H7 (cell line): ENCODE results near the gene ST14. TPM values are rescaled to one million over a fixed set of nuclear protein-coding genes. Genes with fewer than 3 reads are reported as not detected.

ENCODE experiments used
- DNase-seq: peaks from one replicate; pipeline ENCODE4 v3.0.0; 2012
- H3K27me3 ChIP-seq: 2 replicates; pipeline ENCODE4 v1.6.0; 2011; ENCODE audit warnings: mild to moderate bottlenecking, low read length; ENCODE audit not compliant: control insufficient read depth, insufficient read depth
- H3K36me3 ChIP-seq: replicated peaks from 2 replicates; pipeline ENCODE4 v1.5.1; 2011; ENCODE audit warnings: low read length; ENCODE audit not compliant: control insufficient read depth, insufficient read depth
- H3K4me3 ChIP-seq: 2 replicates; pipeline ENCODE4 v1.5.1; 2011; ENCODE audit warnings: low read depth, mild to moderate bottlenecking, control low read depth, low read length, moderate library complexity; ENCODE audit not compliant: insufficient read depth
- total RNA-seq: library from RNA; depleted of rRNA; stranded (reverse); fragments of >200 nt; shearing (Covaris generic); gene quantifications from 2 replicates; pipeline ENCODE4 v1.2.3, GENCODE V29; 2014; rRNA removed

Gene ST14
- total RNA-seq = 4.5 and 4.7 TPM in 2 replicates

DNA sequence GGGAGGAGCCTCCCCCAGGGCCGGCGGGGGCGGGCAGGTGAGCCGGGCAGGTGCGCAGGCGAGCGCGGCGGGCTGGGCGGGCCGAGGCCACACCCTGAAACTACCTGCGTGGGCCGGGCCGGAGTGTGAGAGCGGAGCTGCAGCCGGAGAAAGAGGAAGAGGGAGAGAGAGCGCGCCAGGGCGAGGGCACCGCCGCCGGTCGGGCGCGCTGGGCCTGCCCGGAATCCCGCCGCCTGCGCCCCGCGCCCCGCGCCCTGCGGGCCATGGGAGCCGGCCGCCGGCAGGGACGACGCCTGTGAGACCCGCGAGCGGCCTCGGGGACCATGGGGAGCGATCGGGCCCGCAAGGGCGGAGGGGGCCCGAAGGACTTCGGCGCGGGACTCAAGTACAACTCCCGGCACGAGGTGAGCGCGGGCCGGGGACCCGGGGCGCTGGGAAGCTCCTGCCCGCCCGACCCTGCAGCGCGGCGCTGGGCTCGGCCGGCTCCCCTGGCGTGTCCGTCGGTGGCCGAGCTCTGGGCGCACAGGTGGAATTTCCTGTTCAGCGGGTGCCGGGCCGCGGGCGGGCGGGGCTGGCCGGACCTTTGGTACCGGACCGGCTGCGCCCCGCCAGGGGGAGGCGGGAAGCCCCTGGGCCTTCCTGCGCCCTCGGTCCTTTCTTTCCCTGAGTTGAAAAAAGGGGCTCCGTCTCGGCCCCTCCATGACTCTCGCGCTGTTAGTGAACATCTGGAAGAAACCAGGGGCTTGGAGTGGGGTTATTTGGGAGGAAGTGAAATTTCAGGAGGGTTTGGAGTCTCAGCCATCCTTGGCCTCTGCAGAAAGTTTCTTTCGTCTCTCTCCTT, at the start of gene ST14:
ST14 (plus strand) TSS at position 126 of the 841 bp plus-strand sequence; CDS start at position 324, 198 bp downstream.
- DNase-seq = peak; percentile 86
- Histone ChIP-seq H3K27me3 (peaks cover 43% of the 10 kb centered on the region), H3K36me3 (no peaks in the 10 kb centered on the region), H3K4me3 (peak within 1 kb of the TSS; percentile 48)

DNA sequence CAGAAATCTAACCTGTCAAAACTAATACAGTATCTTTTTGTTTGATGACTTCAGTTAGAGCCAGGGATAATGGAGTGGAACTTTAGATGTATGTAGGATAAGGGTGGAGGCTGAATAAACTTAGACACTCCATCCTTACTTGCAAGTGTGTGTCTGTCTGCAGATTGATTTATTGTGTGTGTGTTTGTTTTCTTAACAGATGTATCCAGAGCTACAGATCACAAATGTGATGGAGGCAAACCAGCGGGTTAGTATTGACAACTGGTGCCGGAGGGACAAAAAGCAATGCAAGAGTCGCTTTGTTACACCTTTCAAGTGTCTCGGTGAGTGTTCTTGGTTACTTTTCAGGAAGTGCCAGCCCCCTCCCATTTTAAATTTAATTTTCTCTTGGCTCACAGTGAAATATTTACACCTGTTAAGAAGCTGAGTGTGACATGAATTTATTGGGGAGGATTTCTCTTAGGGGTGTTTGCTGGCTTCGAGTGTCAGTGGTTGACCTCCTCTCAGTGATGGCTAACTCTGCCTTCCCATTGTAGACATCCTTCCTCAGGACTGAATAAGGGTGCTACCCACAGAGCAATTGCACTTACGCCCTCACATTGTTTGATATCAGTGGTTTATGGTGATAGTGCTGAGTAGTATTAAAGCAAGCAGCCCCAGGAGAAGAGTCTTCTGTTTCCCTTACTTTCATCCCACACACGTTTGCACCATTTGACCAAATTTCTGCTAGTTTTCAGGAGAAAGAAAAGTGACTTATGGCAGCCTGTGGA, 49.1 kb upstream of the ST14 start:
- Histone ChIP-seq H3K4me3 (no peak overlapping the region), H3K36me3 (peaks cover 5% of the 10 kb centered on the region), H3K27me3 (no peaks in the 10 kb centered on the region)
- no peak for DNase-seq

DNA sequence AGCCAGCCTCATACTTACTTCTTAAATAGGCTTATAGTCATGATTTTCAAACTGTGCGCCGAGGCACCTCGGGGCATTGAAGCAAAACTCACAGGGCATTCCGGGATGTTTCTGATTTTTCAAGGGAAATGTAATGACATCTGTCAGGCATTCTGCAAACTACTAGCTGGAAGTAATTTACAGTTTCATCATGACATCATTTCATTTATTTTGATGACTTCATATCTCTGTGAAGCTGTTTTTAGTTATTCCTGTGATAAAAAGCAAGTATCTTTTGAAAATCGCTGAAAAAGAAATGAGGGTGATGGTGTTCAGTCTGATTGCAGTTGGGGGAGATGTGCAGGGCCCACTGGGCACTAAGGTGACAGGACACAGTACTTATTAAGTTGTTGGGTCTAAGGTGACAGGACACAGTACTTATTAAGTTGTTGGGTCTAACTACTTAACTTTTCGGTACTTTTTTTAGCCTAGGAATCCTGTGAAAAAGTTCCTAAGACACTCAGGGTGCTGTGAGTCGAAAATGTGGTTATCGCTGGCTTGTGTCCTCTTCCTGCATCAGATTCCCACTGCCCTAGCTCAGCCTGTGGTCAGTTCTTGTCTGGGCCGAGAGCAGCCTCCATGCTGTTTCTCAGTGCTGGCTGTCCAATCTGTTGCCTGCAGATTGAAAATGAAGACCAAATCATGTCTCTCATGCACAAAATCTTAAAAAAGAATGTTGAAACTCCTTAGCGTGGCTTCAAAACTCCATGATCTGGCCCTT, 47.3 kb upstream of the ST14 start:
- no peaks in the 10 kb centered on the region for H3K27me3 ChIP-seq
- H3K4me3 ChIP-seq = no peak overlapping the region
- peaks cover 5% of the 10 kb centered on the region for H3K36me3 ChIP-seq
- DNase-seq = no peak

DNA sequence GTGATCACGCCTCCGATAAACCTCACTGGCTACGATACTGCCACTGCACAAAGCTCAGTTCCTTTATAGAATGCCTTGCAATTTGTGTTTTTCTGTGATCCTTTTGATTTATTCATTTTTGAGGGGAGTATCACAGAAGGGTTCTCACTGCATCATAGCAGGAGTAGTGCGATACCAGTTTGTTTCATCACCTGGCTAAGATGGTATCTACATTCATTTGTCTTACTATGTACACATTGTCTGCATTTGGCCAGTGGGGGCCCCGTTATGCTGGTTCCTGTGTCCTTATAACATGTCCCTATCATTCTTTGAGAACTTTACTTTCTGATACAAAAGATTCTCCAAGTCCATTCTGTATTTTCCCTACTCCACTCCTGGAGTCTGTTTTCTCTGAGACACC, 45.3 kb upstream of the ST14 start:
- DNase-seq = no peak

DNA sequence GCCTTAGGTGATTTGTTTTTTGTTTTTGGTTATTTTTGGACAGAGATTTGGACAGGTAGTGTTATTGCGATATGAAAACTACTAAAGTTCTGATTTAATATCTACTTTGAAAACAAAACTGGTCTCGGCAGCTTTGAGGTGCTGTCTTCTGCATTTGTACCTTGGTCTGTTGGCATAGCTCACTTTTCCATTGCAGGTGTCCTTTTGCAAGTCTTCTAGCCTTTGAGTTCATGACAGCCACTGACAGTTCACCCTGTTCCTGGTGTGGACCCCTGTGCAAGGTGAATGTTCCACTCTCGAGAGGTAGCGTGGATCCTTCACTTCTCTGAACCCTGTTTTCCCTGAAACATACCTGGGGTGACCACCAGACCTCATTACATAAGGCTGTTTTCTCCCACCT, 44.9 kb upstream of the ST14 start:
- DNase-seq = no peak
- H3K4me3 ChIP-seq = no peak overlapping the region
- no peaks in the 10 kb centered on the region for H3K27me3 ChIP-seq
- H3K36me3 ChIP-seq = peaks cover 5% of the 10 kb centered on the region

More for the DNA sequence above, 45.3 kb upstream of the ST14 start:
- Histone ChIP-seq H3K4me3 (no peak overlapping the region), H3K27me3 (no peaks in the 10 kb centered on the region), H3K36me3 (peaks cover 5% of the 10 kb centered on the region)

DNA sequence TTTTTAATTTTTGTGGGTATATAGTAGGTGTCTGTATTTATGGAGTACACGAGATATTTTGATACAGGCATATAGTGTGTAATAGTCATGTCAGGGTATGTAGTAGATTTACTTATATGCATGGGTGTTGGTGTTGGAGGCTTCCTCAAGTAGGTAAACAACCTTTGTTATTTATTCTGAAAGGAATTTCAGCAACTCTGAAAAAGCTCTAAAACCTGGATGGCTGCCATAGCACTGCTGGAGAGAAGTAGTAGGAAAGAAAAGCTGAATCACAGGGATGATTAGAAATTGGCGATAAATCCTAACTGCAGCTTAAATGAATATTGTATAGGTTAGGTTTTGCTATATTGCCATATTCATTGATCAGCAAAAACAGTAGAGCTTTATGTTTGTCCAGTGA, 44.4 kb upstream of the ST14 start:
- H3K27me3 ChIP-seq = no peaks in the 10 kb centered on the region
- H3K36me3 ChIP-seq = peaks cover 3% of the 10 kb centered on the region
- no peak overlapping the region for H3K4me3 ChIP-seq
- DNase-seq = no peak

DNA sequence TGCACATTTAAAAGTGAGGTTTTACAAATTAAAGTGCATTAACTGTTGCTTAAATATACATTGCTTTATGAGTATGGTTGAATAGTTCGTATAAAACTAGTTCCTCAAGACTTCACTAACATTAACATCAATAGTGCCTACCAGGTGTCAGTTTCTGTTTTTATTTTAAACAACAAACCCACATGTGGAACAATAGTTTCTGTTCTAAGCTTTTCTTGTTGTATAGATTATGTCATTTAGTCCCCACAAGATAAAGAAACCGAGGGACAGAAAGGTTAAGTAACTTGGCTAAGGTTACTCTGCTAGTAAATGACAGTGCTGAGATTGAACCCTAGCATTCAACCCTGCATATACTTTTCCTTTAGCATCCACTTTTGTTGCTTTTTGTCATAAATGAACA, 41.4 kb upstream of the ST14 start:
- Histone ChIP-seq H3K36me3 (peaks cover 7% of the 10 kb centered on the region), H3K4me3 (no peak overlapping the region), H3K27me3 (no peaks in the 10 kb centered on the region)
- no peak for DNase-seq

DNA sequence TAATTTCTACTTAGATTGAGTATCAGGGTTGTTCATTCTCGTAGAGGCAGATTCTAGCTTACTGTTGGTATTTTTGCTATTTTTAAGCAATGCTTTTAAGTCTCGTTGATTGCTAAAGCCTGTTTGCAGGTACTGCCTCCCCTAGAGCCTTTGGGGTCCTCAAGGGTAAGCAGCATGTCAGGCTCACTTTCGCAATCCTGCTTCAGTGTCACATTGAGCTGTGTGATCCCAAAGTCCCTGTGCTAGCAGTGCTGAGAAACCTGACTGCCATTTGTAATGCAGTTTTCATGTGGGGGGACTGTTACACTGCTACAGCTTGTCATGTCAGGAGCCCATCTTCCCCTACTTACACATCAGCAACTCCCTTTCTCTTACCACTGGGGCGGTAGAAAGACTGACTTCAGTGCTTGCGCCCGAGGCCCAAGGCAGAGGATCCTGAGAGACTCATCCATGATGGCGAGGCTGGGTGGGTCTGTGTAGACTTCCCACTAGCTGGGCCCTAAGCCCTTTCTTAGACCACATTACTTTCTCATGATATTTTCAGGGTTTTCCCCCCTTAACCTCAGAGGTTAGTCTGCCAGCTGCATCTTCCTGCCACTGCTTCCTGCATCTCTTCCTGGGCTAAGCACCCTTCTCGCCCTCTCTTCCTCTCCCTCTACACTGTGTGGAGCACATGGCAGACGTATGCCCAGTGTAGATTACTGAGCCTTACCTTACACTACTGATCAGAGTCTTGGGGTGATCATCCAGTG, 40.8 kb upstream of the ST14 start:
- peaks cover 10% of the 10 kb centered on the region for H3K36me3 ChIP-seq
- DNase-seq = no peak
- no peaks in the 10 kb centered on the region for H3K27me3 ChIP-seq
- no peak overlapping the region for H3K4me3 ChIP-seq

DNA sequence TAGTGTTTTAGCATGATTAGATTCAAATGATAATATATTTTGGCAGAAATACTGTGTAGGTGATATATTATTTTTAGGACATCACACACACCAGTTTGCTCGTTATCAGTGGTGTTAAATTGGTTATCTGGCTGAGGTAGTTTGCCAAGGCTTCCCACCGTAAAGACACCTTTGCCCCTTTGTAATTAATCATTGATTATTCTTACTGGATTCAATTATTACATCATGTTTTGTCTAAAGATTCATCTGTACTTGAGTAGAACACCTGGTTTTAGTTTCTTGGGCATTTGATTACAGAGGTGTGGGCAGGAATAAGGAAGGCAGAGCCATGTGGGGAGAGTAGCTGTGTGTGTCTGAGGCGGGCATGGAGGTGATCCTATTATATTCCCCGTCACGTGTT, 39.5 kb upstream of the ST14 start:
- Histone ChIP-seq H3K27me3 (no peaks in the 10 kb centered on the region), H3K4me3 (no peak overlapping the region), H3K36me3 (peaks cover 12% of the 10 kb centered on the region)
- DNase-seq = no peak

DNA sequence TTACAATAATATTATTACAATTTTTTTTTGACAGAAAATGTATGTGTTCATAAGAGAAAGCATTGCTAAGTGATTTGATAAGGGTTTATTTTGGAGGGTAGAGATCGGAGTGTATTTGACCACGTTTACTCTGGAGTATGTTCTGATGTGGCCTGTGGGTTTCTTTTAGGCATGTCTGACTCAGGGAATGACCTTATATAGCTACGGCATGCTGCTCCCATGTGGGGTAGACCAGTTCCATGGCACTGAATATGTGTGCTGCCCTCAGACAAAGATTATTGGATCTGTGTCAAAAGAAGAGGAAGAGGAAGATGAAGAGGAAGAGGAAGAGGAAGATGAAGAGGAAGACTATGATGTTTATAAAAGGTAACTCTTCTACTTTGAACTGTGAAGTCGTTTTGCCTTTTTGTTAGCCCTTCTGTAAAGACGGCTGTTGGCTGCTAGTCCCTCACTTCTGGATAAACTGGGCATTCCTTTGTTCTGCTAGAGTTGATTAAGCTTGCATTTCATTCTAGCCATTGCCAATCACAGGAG, 38.1 kb upstream of the ST14 start:
- peaks cover 15% of the 10 kb centered on the region for H3K36me3 ChIP-seq

DNA sequence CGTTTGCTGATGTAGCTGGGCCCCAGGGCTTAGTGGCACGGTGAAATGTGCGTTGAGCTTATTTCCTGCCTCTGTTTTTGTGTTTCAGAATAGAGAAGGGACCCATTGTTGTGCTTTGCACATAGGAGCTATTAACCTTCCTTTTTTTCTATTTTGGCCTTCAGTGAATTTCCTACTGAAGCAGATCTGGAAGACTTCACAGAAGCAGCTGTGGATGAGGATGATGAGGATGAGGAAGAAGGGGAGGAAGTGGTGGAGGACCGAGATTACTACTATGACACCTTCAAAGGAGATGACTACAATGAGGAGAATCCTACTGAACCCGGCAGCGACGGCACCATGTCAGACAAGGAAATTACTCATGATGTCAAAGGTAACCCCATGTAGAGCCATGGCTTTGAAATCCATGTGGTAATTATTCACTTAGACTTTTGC, 37.4 kb upstream of the ST14 start:
- no peaks in the 10 kb centered on the region for H3K27me3 ChIP-seq
- DNase-seq = no peak
- H3K4me3 ChIP-seq = no peak overlapping the region
- H3K36me3 ChIP-seq = peaks cover 19% of the 10 kb centered on the region

More for the DNA sequence above, 38.1 kb upstream of the ST14 start:
- DNase-seq = no peak
- H3K27me3 ChIP-seq = no peaks in the 10 kb centered on the region
- no peak overlapping the region for H3K4me3 ChIP-seq

DNA sequence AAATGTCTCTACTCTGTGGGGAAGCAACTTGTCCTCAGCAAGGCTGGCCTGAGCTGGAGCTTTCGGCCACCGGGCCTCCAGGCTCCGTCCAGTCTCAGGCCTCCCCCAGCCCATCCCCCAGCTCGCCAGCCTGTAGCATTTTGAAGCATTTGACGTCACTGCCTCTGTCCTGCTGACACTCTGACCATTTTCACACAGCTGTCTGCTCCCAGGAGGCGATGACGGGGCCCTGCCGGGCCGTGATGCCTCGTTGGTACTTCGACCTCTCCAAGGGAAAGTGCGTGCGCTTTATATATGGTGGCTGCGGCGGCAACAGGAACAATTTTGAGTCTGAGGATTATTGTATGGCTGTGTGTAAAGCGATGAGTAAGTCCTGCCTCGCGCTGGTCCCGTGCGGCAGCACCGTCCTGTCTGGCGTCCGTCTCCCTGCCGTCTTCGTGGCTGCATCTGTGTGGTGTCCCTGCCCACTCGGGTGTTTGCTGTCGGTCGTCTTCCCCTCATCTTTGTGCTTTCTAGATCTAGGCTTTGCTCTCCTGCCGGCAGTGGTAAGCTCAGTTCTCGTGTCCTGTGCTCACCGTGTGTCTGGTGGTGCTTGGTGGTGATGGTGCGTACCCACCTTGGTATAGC, 36.1 kb upstream of the ST14 start:
- no peak for DNase-seq
- peaks cover 29% of the 10 kb centered on the region for H3K36me3 ChIP-seq
- no peak overlapping the region for H3K4me3 ChIP-seq
- no peaks in the 10 kb centered on the region for H3K27me3 ChIP-seq

DNA sequence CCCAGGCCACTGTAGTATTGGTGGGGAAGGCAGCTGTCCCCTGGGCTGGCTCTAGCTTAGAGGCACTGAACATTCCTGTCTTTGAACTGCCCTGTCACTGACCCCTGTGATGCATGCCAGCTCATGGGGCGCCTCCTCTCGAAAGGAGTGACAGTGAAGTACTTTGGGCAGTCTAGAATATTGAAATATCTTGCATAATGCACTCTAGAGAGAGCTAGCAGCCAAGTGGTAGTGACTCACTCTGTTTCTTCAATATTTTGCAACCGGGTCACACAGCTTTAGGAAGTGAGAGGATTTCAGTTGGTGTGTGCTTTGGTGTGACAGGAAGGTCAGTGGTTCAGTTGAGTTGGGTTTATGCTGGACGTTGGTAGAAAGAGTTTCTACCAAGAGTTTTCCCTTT, 35.5 kb upstream of the ST14 start:
- DNase-seq = no peak
- H3K36me3 ChIP-seq = peaks cover 34% of the 10 kb centered on the region

More for the DNA sequence above, 35.5 kb upstream of the ST14 start:
- H3K27me3 ChIP-seq = no peaks in the 10 kb centered on the region
- no peak overlapping the region for H3K4me3 ChIP-seq
